ENCODE data around the gene CLCNKA.

GRCh38 chr1:16074217-16074616 lies 52.4 kb downstream of the CLCNKA start:
- TF ChIP-seq, protein P1, sequence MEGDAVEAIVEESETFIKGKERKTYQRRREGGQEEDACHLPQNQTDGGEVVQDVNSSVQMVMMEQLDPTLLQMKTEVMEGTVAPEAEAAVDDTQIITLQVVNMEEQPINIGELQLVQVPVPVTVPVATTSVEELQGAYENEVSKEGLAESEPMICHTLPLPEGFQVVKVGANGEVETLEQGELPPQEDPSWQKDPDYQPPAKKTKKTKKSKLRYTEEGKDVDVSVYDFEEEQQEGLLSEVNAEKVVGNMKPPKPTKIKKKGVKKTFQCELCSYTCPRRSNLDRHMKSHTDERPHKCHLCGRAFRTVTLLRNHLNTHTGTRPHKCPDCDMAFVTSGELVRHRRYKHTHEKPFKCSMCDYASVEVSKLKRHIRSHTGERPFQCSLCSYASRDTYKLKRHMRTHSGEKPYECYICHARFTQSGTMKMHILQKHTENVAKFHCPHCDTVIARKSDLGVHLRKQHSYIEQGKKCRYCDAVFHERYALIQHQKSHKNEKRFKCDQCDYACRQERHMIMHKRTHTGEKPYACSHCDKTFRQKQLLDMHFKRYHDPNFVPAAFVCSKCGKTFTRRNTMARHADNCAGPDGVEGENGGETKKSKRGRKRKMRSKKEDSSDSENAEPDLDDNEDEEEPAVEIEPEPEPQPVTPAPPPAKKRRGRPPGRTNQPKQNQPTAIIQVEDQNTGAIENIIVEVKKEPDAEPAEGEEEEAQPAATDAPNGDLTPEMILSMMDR (IDR thresholded peaks at IDR 0.05; ENCODE audit: low read length), result no peak
- TF ChIP-seq EZH2 (IDR thresholded peaks at IDR 0.05; ENCODE audit: borderline replicate concordance, low read length), result no peak

Measured in OCI-LY1 (cell line).